NT2/D1 (cell line): ENCODE data around the gene COBLL1.

Experiments
- DNase-seq: peaks from one replicate; pipeline ENCODE4 v3.0.0-alpha.2; 2011; ENCODE audit warnings: low read depth, low spot score
- H3K27me3 ChIP-seq: 2 replicates; pipeline ENCODE4 v1.6.0; 2011; ENCODE audit warnings: mild to moderate bottlenecking; ENCODE audit not compliant: insufficient read length, insufficient read depth
- H3K36me3 ChIP-seq: 2 replicates; pipeline ENCODE4 v1.6.1; 2011; ENCODE audit warnings: mild to moderate bottlenecking, low read length, mixed read lengths; ENCODE audit not compliant: insufficient read depth, insufficient read length
- H3K4me1 ChIP-seq: 2 replicates; pipeline ENCODE4 v1.5.1; 2011; ENCODE audit not compliant: insufficient read depth, insufficient read length
- H3K4me3 ChIP-seq: 2 replicates; pipeline ENCODE4 v1.5.1; 2011; ENCODE audit warnings: low read depth; ENCODE audit not compliant: insufficient read length
- H3K9ac ChIP-seq: 2 replicates; pipeline ENCODE4 v1.6.0; 2011; ENCODE audit warnings: low read depth; ENCODE audit not compliant: insufficient read length
- H3K9me3 ChIP-seq: 2 replicates; pipeline ENCODE4 v1.5.1; 2011; ENCODE audit warnings: mild to moderate bottlenecking, low read length; ENCODE audit not compliant: insufficient read depth
- SUZ12 ChIP-seq: IDR thresholded peaks from 2 replicates; pipeline ENCODE4 v1.6.1; 2011; ENCODE audit not compliant: insufficient read length, insufficient read depth; ENCODE audit errors: extremely low read depth
- YY1 ChIP-seq: IDR thresholded peaks from 2 replicates; pipeline ENCODE4 v1.6.1; 2011; ENCODE audit not compliant: insufficient read length, insufficient read depth
- ZNF274 ChIP-seq: IDR thresholded peaks from 2 replicates; pipeline ENCODE4 v1.6.1; 2011; ENCODE audit warnings: mild to moderate bottlenecking, low read depth, low read length

The COBLL1 gene

DNA sequence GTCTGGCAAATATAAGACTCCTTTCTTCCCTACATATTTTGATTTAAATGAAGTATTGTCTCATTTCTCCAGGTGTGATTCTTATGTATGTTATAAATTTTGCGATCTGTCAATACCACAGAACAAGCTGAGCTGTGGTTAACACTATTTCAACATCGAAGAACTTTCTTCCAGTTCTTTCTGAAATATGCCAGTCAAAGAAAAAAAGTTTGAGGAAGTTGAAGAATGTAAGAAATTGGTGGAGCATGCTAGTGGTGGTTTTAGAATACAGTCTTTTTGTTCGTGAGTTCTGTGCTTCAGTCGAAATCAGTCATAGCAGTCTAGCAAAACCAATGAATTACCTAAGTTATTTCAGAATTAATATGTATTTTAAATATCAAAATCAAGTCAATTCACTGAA lies 8.6 kb upstream of the COBLL1 start:
- Histone ChIP-seq H3K4me1 (no peaks in the 10 kb centered on the region), H3K36me3 (no peaks in the 10 kb centered on the region), H3K9ac (no peak overlapping the region), H3K4me3 (no peak overlapping the region), H3K9me3 (no peaks in the 10 kb centered on the region), H3K27me3 (no peaks in the 10 kb centered on the region)
- TF ChIP-seq ZNF274 (no peak), YY1 (no peak), SUZ12 (no peak)
- no peak for DNase-seq

DNA sequence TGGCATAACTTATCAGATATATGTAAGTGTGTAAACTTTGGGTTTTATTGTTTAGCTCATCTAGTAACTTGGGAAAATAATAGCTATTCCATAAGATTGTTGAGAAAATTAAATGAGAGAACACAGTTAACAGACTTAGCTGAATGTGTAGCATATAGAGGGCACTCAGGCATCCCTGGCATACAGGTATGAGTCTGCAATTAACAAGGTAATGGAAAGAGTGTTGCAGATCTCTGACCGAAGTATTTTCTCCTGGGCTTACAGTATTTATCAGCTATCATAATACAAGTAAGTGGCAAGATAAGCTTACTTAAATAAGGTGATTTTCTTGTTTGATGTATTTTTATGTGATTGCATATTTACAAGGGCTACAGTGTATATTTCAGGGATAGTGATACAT lies 7.9 kb upstream of the COBLL1 start:
- Histone ChIP-seq H3K9me3 (no peaks in the 10 kb centered on the region), H3K27me3 (no peaks in the 10 kb centered on the region), H3K4me1 (no peaks in the 10 kb centered on the region), H3K9ac (no peak overlapping the region), H3K36me3 (no peaks in the 10 kb centered on the region), H3K4me3 (no peak overlapping the region)
- no peak for DNase-seq
- TF ChIP-seq ZNF274 (no peak), YY1 (no peak), SUZ12 (no peak)

DNA sequence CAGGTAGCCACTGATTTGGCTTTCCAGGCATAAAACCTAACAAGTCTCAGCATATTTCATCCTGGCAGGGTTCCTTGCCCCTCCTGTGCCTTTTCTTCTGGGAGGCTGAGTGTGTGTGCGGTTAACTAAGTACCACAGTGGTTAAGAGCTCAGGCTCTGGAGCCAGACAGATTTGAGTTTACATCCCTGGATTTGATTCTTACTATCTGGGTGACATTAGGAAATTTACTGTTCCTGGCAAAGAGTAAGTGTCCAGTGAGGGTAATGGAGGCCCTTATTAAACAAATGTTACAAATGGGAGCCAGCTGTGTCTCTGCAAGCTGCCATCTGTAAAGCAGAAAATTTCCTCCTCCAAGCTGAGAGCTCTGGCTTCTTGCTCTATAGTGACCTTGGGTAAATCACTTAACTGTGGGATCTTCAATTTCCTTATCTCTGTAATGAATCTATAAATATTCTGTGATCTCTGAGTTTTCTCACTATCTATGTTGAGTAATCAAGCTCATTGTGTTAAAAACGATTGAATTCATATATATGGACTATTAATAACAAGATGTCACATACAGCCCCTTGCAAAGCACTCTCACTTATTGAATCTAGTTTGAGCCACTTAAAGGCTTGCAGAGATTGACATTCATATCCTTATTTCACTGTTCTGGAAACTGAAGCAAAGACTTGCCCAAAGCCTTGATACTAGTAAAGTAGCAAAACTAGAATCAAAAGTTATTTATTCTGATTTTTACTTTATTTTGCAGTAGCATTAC lies 6.5 kb upstream of the COBLL1 start:
- TF ChIP-seq ZNF274 (no peak), SUZ12 (no peak)
- Histone ChIP-seq H3K9me3 (no peaks in the 10 kb centered on the region), H3K9ac (no peak overlapping the region), H3K27me3 (peaks cover under 1% of the 10 kb centered on the region), H3K36me3 (no peaks in the 10 kb centered on the region), H3K4me3 (no peak overlapping the region), H3K4me1 (no peaks in the 10 kb centered on the region)
- no peak for DNase-seq

DNA sequence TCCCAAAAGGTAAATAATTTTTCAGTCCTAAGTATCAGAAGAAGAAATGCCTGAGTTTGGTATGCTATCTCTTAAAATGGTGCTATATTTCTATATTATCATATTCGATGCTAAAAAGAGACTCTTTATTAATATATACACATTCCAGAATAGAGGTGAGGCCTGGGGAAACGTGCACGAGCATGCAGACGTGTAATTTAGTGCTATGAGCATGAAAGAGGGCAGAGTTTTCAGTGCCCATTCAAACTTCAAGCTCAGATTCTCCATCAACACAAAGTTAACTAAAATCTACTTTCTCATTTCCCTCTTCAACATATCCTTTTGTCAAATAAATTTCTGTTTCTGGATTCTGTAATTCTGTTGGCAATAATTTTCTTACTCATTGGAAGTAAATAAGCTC lies 5.7 kb upstream of the COBLL1 start:
- H3K9me3 ChIP-seq = no peaks in the 10 kb centered on the region
- H3K36me3 ChIP-seq = no peaks in the 10 kb centered on the region
- no peak overlapping the region for H3K4me3 ChIP-seq
- no peak for DNase-seq
- TF ChIP-seq YY1 = no peak
- TF ChIP-seq ZNF274 = no peak
- no peak for TF ChIP-seq SUZ12
- H3K9ac ChIP-seq = no peak overlapping the region
- peaks cover 5% of the 10 kb centered on the region for H3K27me3 ChIP-seq
- H3K4me1 ChIP-seq = no peaks in the 10 kb centered on the region

DNA sequence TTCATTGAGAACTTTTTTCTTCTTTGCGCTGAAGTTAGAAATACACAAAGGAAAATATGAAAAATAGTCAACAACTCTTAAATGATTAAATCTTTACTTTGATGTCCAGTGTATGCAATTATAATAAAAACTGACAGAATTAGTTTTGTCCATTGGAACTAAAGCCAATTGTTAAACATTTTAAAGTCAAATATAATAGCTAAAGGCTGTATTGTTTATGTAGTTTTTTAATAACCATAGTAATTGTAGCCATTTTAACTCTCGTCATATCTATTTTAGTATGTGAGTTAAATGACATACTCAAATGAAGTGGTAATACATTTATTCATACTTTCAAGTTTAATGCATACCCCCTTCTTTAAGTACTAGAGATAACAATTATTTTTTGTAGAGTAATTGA lies 4.7 kb upstream of the COBLL1 start:
- Histone ChIP-seq H3K36me3 (no peaks in the 10 kb centered on the region), H3K4me3 (no peak overlapping the region), H3K9ac (no peak overlapping the region), H3K4me1 (no peaks in the 10 kb centered on the region), H3K27me3 (peaks cover 5% of the 10 kb centered on the region), H3K9me3 (no peaks in the 10 kb centered on the region)
- no peak for TF ChIP-seq YY1
- no peak for TF ChIP-seq SUZ12
- no peak for TF ChIP-seq ZNF274
- DNase-seq = no peak

DNA sequence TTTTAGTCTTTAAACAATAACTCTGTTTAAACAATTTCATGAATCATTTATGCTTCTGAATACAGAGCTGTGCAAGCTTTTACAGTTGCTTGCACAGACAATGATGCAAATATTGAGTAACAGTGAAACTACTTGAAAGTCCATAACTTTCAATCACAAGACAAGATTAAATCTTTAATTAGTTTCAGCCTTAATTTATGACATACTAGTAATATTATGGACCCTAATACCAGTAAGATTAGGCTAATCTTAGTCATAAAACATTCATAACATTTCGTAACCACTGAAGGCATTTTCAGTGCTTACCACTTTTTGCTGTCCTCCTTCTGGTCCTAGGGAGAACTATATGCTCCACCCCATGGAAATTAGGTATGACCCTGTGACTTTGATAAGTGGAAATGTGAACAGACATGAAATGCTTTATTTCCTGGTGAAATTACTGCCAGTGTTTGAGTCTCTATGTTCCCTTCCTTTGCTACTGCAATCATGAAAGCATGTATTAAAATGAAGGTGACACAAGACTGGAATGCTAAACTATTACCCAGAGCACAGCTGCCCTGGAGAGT lies 1.8 kb upstream of the COBLL1 start:
- no peak for TF ChIP-seq YY1
- TF ChIP-seq SUZ12 = no peak
- no peak for TF ChIP-seq ZNF274
- DNase-seq = no peak
- Histone ChIP-seq H3K36me3 (no peaks in the 10 kb centered on the region), H3K4me1 (no peaks in the 10 kb centered on the region), H3K27me3 (peaks cover 28% of the 10 kb centered on the region), H3K9ac (no peak overlapping the region), H3K9me3 (no peaks in the 10 kb centered on the region), H3K4me3 (no peak overlapping the region)

DNA sequence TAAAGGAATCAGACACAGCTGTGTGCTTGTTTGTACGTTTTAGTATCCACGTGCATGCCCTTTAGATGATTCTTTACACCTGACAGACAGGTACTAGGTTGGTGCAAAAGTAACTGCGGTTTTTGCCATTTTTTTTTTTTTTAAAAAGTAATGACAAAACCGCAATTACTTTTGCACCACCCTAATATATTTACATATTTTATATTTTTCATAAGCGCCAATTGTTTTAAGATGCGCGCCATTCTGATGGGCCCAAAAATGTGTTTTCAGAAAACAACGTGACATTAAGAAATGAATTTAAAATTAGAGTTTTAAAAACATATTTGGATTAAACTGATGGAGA lies 972 bp upstream of the COBLL1 start:
- no peak for DNase-seq
- H3K4me3 ChIP-seq = no peak overlapping the region

More for the DNA sequence above, 972 bp upstream of the COBLL1 start:
- Histone ChIP-seq H3K9ac (no peak overlapping the region), H3K4me1 (no peaks in the 10 kb centered on the region), H3K36me3 (no peaks in the 10 kb centered on the region), H3K9me3 (no peaks in the 10 kb centered on the region), H3K27me3 (peaks cover 28% of the 10 kb centered on the region)
- TF ChIP-seq ZNF274 (no peak), SUZ12 (no peak), YY1 (no peak)
